Testis (tissue), 5 donors: ENCODE data around the gene PDF. TPM values are rescaled to one million over a fixed set of nuclear protein-coding genes. Genes with fewer than 3 reads are reported as not detected.

Source experiments
- DNase-seq: peaks from one replicate; pipeline ENCODE4 v3.0.0-alpha.2; 2019
- H3K27ac ChIP-seq, 2 donors: fragments of 200-600 bp; sonication (generic); one replicate each; pipeline ENCODE4 v1.5.1; 2019
- H3K27me3 ChIP-seq: fragments of 200-600 bp; sonication (generic); one replicate; pipeline ENCODE4 v1.5.1; 2019
- H3K36me3 ChIP-seq: fragments of 200-600 bp; sonication (generic); one replicate; pipeline ENCODE4 v1.5.1; 2017; ENCODE audit warnings: low read depth; ENCODE audit errors: missing control alignments
- H3K4me1 ChIP-seq: fragments of 200-600 bp; sonication (generic); one replicate; pipeline ENCODE4 v1.5.1; 2019
- H3K4me3 ChIP-seq, 2 donors: fragments of 200-600 bp; sonication (generic); one replicate each; pipeline ENCODE4 v1.5.1; 2017 to 2019
- H3K9me3 ChIP-seq: fragments of 200-600 bp; sonication (generic); one replicate; pipeline ENCODE4 v1.5.1; 2017
- CTCF ChIP-seq, 3 experiments: fragments of 450-650 bp in 2 of 3; fragments of 200-600 bp in 1 of 3; sonication (generic) in 1 of 3; IDR thresholded peaks; one replicate each; pipeline ENCODE4 v1.5.1; 2016 to 2019; ENCODE audit warnings: antibody characterized with exemption in 3 of 3, mild to moderate bottlenecking in 2 of 3, moderate library complexity in 1 of 3
- POLR2A ChIP-seq: fragments of 450-650 bp; IDR thresholded peaks from one replicate; pipeline ENCODE4 v1.6.1; 2017; ENCODE audit warnings: antibody characterized with exemption, mild to moderate bottlenecking, moderate library complexity
- WGBS, 2 donors: methylation state at CpG; one replicate each; pipeline ENCODE4 v1.1.5; 2018; 5-methylcytosine and 5-hydroxymethylcytosine counted together
- intact Hi-C: fragments of 100-400 bp; cut with DNase I; formaldehyde crosslinking; loops from one replicate; pipeline ENCODE4 v1.15.1; 2023; ENCODE audit warnings: low total_unique reads
- long read RNA-seq, 2 donors: transcript quantifications; one replicate each; lab custom pipeline, GENCODE V29; 2026
- polyA plus RNA-seq: library from polyadenylated mRNA; stranded (reverse); fragments of 350-450 nt; fragmentation: Illumina TruSeq; extraction: RNeasy Lipid Tissue Mini Kit (QIAGEN cat#74804); gene quantifications from one replicate; pipeline ENCODE4 v1.2.3, GENCODE V29; 2014; ENCODE audit warnings: low read depth, low replicate concordance; ENCODE audit not compliant: insufficient read depth
- total RNA-seq, 2 donors: library from RNA; depleted of rRNA; stranded (reverse); fragments of >200 nt; gene quantifications; one replicate each; pipeline ENCODE4 v1.2.3, GENCODE V29; 2016

Gene PDF
- total RNA-seq (10 to 100 TPM; 25.7 to 27.9 TPM), polyA plus RNA-seq (3.9 TPM)
- long read RNA-seq, donor 1, partial matches to known transcripts, result 0 of 4 reads
- long read RNA-seq, donor 1, other reads (novel, unspliced or antisense), result 0 of 4 reads
- long read RNA-seq, donor 2, partial matches to known transcripts, result 0 of 4 reads
- long read RNA-seq, donor 2, other reads (novel, unspliced or antisense), result 0 of 4 reads

- peak in 1 of 3 experiments; percentile 8 for TF ChIP-seq CTCF (IDR thresholded peaks at IDR 0.05)
- TF ChIP-seq POLR2A, result peak; percentile 23
- DNase-seq, result peak; percentile 98
- peaks cover 13% of the 10 kb centered on the region for H3K4me1 ChIP-seq
- intact Hi-C loops, result no loop called here
- H3K4me3 ChIP-seq, result peak within 1 kb of the TSS; percentile 73 to 86
- H3K27ac ChIP-seq, result peak within 1 kb of the TSS; percentile 61 to 91
- H3K36me3 ChIP-seq, result no peaks in the 10 kb centered on the region
- WGBS, 2 donors, result 0 to 1% methylated on average over 30 to 73 of the region's 93 CpGs
- no peaks in the 10 kb centered on the region for H3K9me3 ChIP-seq
- H3K27me3 ChIP-seq, result no peaks in the 10 kb centered on the region
Observed at GRCh38 chr16:69330286-69331109, at the start of gene PDF. TSS of gene PDF (minus strand) at chr16:69330588. CDS start at chr16:69330570, 18 bp downstream.

GRCh38 chr16:69378760-69379159, 48.4 kb upstream of the PDF start:
- no peaks in the 10 kb centered on the region for H3K36me3 ChIP-seq
- WGBS, 2 donors, result 59 to 71% methylated on average over 1 of the region's 1 CpG
- no peaks in the 10 kb centered on the region for H3K4me1 ChIP-seq
- no peaks in the 10 kb centered on the region for H3K9me3 ChIP-seq
- no peaks in the 10 kb centered on the region for H3K27me3 ChIP-seq
- intact Hi-C loops, result no loop called here
- TF ChIP-seq CTCF (IDR thresholded peaks at IDR 0.05) (no peak), POLR2A (no peak)
- no peak overlapping the region for H3K27ac ChIP-seq
- no peak overlapping the region for H3K4me3 ChIP-seq
- DNase-seq, result no peak

- intact Hi-C loops, result no loop called here
- Histone ChIP-seq H3K27me3 (no peaks in the 10 kb centered on the region), H3K27ac (no peak overlapping the region), H3K36me3 (no peaks in the 10 kb centered on the region), H3K4me3 (no peak overlapping the region), H3K4me1 (no peaks in the 10 kb centered on the region), H3K9me3 (no peaks in the 10 kb centered on the region)
- no peak for DNase-seq
- TF ChIP-seq CTCF (IDR thresholded peaks at IDR 0.05), result no peak
- no peak for TF ChIP-seq POLR2A
- WGBS, 2 donors, result 88 to 90% methylated on average over 1 of the region's 1 CpG
Observed at GRCh38 chr16:69378036-69378435, 47.6 kb upstream of the PDF start.

GRCh38 chr16:69376393-69377059, 46.1 kb upstream of the PDF start:
- DNase-seq, result no peak
- Histone ChIP-seq H3K27ac (no peak overlapping the region), H3K4me1 (no peaks in the 10 kb centered on the region), H3K36me3 (no peaks in the 10 kb centered on the region), H3K9me3 (no peaks in the 10 kb centered on the region), H3K27me3 (no peaks in the 10 kb centered on the region), H3K4me3 (no peak overlapping the region)
- WGBS, 2 donors, result 97% methylated on average over 10 of the region's 10 CpGs
- intact Hi-C loops, result no loop called here
- TF ChIP-seq POLR2A (no peak), CTCF (IDR thresholded peaks at IDR 0.05) (no peak)
